HCT116 (cell line): ENCODE measurements around the gene ERC1. TPM values are rescaled to one million over a fixed set of nuclear protein-coding genes. Genes with fewer than 3 reads are reported as not detected.

Experiments used
- ATAC-seq: fragments of 200-7000 bp; cut with Tn5 transposase; 2 replicates; pipeline ENCODE4 v1.9.1; 2020; ENCODE audit warnings: mild to moderate bottlenecking, moderate library complexity
- BruUV-seq: library from RNA; stranded (reverse); fragments of 400-500 nt; replicated peaks from 2 replicates; lab custom pipeline; 2021; lab: Mats Ljungman, UMichigan
- CTCF ChIA-PET: fragments of 300-600 bp; sonication (Branson Sonifier 250); formaldehyde crosslinking; loops from one replicate; lab custom pipeline; 2021; ENCODE audit warnings: antibody characterized with exemption; lab: Charles Lee
- POLR2A ChIA-PET: fragments of 300-600, 350-600 bp; sonication (Branson Sonifier 250); formaldehyde crosslinking; loops from one replicate; lab custom pipeline; 2021; ENCODE audit warnings: antibody characterized with exemption; lab: Charles Lee
- RAD21 ChIA-PET, 2 experiments: fragments of 300-600 bp; sonication (Branson Sonifier 250); formaldehyde crosslinking; loops; one replicate each; lab custom pipeline; 2023; ENCODE audit warnings: low total read pairs in 2 of 2; ENCODE audit not compliant: uncharacterized antibody in 2 of 2, unreplicated experiment in 2 of 2, low non-redundant PET in 1 of 2; lab: Charles Lee
- DNase-seq: peaks from one replicate; pipeline ENCODE4 v3.0.0-alpha.2; 2010; ENCODE audit warnings: low read depth, low spot score
- H2AFZ ChIP-seq: fragments of 200-600 bp; shearing (Covaris generic), sonication (generic); 2 replicates; pipeline ENCODE4 v1.6.1; 2017; ENCODE audit warnings: low read depth, mixed run types, mixed read lengths, antibody characterized with exemption, low read length; ENCODE audit not compliant: poor library complexity, severe bottlenecking
- H3K27ac ChIP-seq: 2 replicates; pipeline ENCODE4 v1.5.1; 2012; ENCODE audit warnings: low read depth, low read length
- H3K27me3 ChIP-seq: fragments of 200-600 bp; sonication (generic); 2 replicates; pipeline ENCODE4 v1.6.1; 2016; ENCODE audit warnings: mixed run types, low read length, mixed read lengths; ENCODE audit not compliant: insufficient read depth
- H3K36me3 ChIP-seq, 2 experiments: fragments of 200-500 bp in 1 of 2; fragments of 200-600 bp in 1 of 2; sonication (Bioruptor generic) in 1 of 2; sonication (generic) in 1 of 2; 2 replicates each; pipeline versions ENCODE4 v1.5.1 to v1.6.1; 2014 to 2016; ENCODE audit warnings: low read length in 2 of 2, inconsistent platforms in 1 of 2, mixed read lengths in 1 of 2, mixed run types in 1 of 2; ENCODE audit not compliant: insufficient read depth in 2 of 2, control insufficient read depth in 1 of 2
- H3K4me1 ChIP-seq, 2 experiments: fragments of 200-600 bp in 1 of 2; sonication (generic) in 1 of 2; 2 replicates each; pipeline versions ENCODE4 v1.5.1 to v1.6.1; 2012 to 2017; ENCODE audit warnings: low read length in 2 of 2, inconsistent platforms in 1 of 2, mild to moderate bottlenecking in 1 of 2, mixed read lengths in 1 of 2, mixed run types in 1 of 2, moderate library complexity in 1 of 2; ENCODE audit not compliant: insufficient read depth in 2 of 2, control insufficient read depth in 1 of 2
- H3K4me2 ChIP-seq: fragments of 200-600 bp; sonication (generic); 2 replicates; pipeline ENCODE4 v1.6.1; 2017; ENCODE audit warnings: mixed run types, low read length, mixed read lengths
- H3K4me3 ChIP-seq, 2 experiments: fragments of 200-600 bp in 1 of 2; sonication (generic) in 1 of 2; replicated peaks in 1 of 2; 2 replicates each; pipeline ENCODE4 v1.5.1; 2011 to 2016; ENCODE audit warnings: low read length in 2 of 2, control low read depth in 1 of 2, low read depth in 1 of 2, mild to moderate bottlenecking in 1 of 2, mixed read lengths in 1 of 2, mixed run types in 1 of 2
- H3K79me2 ChIP-seq: fragments of 200-600 bp; sonication (generic); 2 replicates; pipeline ENCODE4 v1.6.1; 2017; ENCODE audit warnings: mild to moderate bottlenecking, mixed run types, low read length, moderate library complexity, mixed read lengths; ENCODE audit not compliant: insufficient read depth
- H3K9ac ChIP-seq: fragments of 200-600 bp; sonication (generic); 2 replicates; pipeline ENCODE4 v1.6.1; 2016; ENCODE audit warnings: low read length, mixed read lengths
- H3K9me2 ChIP-seq: fragments of 200-600 bp; sonication (generic), shearing (Covaris generic); 2 replicates; pipeline ENCODE4 v1.6.1; 2017; ENCODE audit warnings: mixed run types, mild to moderate bottlenecking, moderate library complexity; ENCODE audit not compliant: insufficient read depth
- H3K9me3 ChIP-seq, 2 experiments: fragments of 200-500 bp in 1 of 2; fragments of 200-600 bp in 1 of 2; sonication (Bioruptor generic) in 1 of 2; sonication (generic) in 1 of 2; 2 replicates each; pipeline ENCODE4 v1.6.1; 2014 to 2017; ENCODE audit warnings: low read length in 2 of 2, mixed read lengths in 2 of 2, inconsistent platforms in 1 of 2, low read depth in 1 of 2, mild to moderate bottlenecking in 1 of 2, mixed run types in 1 of 2, moderate library complexity in 1 of 2; ENCODE audit not compliant: control insufficient read depth in 1 of 2, insufficient read depth in 1 of 2
- H4K20me1 ChIP-seq: fragments of 200-600 bp; sonication (generic), shearing (Covaris generic); 2 replicates; pipeline ENCODE4 v1.6.1; 2017; ENCODE audit warnings: mixed run types, mild to moderate bottlenecking, moderate library complexity; ENCODE audit not compliant: insufficient read depth
- CBX3 ChIP-seq: IDR thresholded peaks from 2 replicates; pipeline ENCODE4 v1.6.1; 2012; ENCODE audit warnings: low read depth
- CEBPB ChIP-seq: IDR thresholded peaks from 2 replicates; pipeline ENCODE4 v1.6.1; 2012; ENCODE audit warnings: low read depth
- EGR1 ChIP-seq: IDR thresholded peaks from 2 replicates; pipeline ENCODE4 v1.6.1; 2012; ENCODE audit warnings: low read depth
- EZH2phosphoT487 ChIP-seq: fragments of 200-600 bp; IDR thresholded peaks from 2 replicates; pipeline ENCODE4 v1.6.1; 2018; ENCODE audit warnings: antibody characterized with exemption, borderline replicate concordance
- MAX ChIP-seq: IDR thresholded peaks from 2 replicates; pipeline ENCODE4 v1.6.1; 2012
- POLR2A ChIP-seq: IDR thresholded peaks from 2 replicates; pipeline ENCODE4 v1.7.0; 2011; ENCODE audit warnings: borderline replicate concordance; ENCODE audit not compliant: insufficient read depth, insufficient read length; ENCODE audit errors: extremely low read depth
- SRF ChIP-seq: IDR thresholded peaks from 2 replicates; pipeline ENCODE4 v1.6.1; 2012; ENCODE audit warnings: low read depth
- ZBTB33 ChIP-seq: IDR thresholded peaks from 2 replicates; pipeline ENCODE4 v1.6.1; 2011; ENCODE audit warnings: mild to moderate bottlenecking, low read length, moderate library complexity; ENCODE audit not compliant: insufficient replicate concordance; ENCODE audit errors: extremely low read depth
- ZNF274 ChIP-seq: fragments of 200-500 bp; sonication (Bioruptor generic); IDR thresholded peaks from 2 replicates; pipeline ENCODE4 v1.6.1; 2014; ENCODE audit warnings: mild to moderate bottlenecking, low read depth, low read length, inconsistent platforms
- intact Hi-C: fragments of 100-400 bp; cut with micrococcal nuclease; formaldehyde crosslinking; loops from 2 replicates; pipeline ENCODE4 v1.10.0; 2022
- total RNA-seq: library from RNA; stranded (reverse); gene quantifications from one replicate; pipeline ENCODE4 v1.2.1, GENCODE V29; 2021; ENCODE audit not compliant: unreplicated experiment
- TF ChIP-seq, protein P1 (sequence below): IDR thresholded peaks from 2 replicates; pipeline ENCODE4 v1.6.1; 2012

The ERC1 gene
- total RNA-seq, 1 experiment from 2014 or later: 41.9 TPM

DNA sequence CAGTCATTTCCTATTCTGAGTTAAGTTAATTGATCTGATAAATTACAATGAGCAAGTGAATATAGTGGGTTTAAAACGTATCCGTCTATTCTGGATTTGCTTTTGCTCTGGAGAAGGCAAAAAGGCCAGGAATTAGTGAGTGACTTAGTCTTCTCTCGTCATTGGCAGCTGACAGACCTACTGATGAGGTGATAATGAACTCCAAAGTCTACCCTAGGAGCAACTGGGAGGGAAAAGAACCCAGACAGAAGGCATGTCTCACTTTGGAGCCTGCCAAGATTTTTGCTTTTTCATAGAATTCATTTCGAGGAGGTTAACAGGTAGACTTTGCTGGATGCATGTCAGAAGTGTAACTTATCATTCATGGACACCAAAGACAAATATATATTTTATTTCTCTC lies 333.1 kb downstream of the ERC1 start:
- Histone ChIP-seq H3K9me3 (no peaks in the 10 kb centered on the region), H3K4me1 (no peaks in the 10 kb centered on the region), H3K27ac (no peak overlapping the region), H4K20me1 (no peaks in the 10 kb centered on the region), H3K4me3 (no peak overlapping the region), H2AFZ (no peak overlapping the region), H3K79me2 (no peaks in the 10 kb centered on the region), H3K27me3 (no peaks in the 10 kb centered on the region), H3K9me2 (no peaks in the 10 kb centered on the region), H3K4me2 (no peak overlapping the region), H3K9ac (no peak overlapping the region), H3K36me3 (no peaks in the 10 kb centered on the region)
- POLR2A ChIA-PET: interaction anchor here (0.6 kb wide), 1 partner anchor 539 kb away, joined by 4 read pairs; no protein-coding TSS in a partner anchor
- DNase-seq: no peak
- RAD21 ChIA-PET: no interaction called here
- no peak for ATAC-seq
- no TSS peak for BruUV-seq
- CTCF ChIA-PET: no interaction called here
- TF ChIP-seq POLR2A (no peak), CBX3 (no peak), SRF (no peak), EGR1 (no peak), MAX (no peak), CEBPB (no peak)
- TF ChIP-seq, protein P1, sequence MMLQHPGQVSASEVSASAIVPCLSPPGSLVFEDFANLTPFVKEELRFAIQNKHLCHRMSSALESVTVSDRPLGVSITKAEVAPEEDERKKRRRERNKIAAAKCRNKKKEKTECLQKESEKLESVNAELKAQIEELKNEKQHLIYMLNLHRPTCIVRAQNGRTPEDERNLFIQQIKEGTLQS: no peak
- intact Hi-C loops: no loop called here

DNA sequence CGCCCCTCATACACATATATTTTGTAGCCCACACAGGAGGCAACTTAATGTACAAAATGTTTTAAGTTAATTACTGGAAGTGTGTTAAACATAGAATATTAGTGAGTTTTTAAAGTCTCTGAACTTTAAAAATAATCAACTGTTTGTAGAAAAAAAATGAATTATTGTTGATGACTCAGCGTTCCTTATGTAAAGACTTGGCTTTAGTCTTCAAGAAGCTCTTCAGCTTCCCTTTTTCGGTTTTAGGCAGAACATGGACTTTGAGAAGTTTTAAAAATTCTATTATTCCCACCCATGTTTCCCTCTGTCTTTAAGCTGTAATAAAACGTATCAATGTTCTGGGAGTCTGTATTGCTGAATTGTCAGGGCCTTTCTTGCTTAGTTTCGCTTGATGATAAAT lies 333.9 kb downstream of the ERC1 start:
- Histone ChIP-seq H3K36me3 (no peaks in the 10 kb centered on the region), H3K4me2 (no peak overlapping the region), H4K20me1 (no peaks in the 10 kb centered on the region), H2AFZ (no peak overlapping the region), H3K9me3 (no peaks in the 10 kb centered on the region), H3K9me2 (no peaks in the 10 kb centered on the region), H3K79me2 (no peaks in the 10 kb centered on the region), H3K4me1 (no peaks in the 10 kb centered on the region), H3K27ac (no peak overlapping the region), H3K27me3 (no peaks in the 10 kb centered on the region), H3K4me3 (no peak overlapping the region), H3K9ac (no peak overlapping the region)
- ChIA-PET RAD21 (no interaction called here), POLR2A (no interaction called here), CTCF (no interaction called here)
- no peak for DNase-seq
- no TSS peak for BruUV-seq
- ATAC-seq: no peak
- intact Hi-C loops: no loop called here
- TF ChIP-seq EZH2phosphoT487 (no peak), EGR1 (no peak), ZBTB33 (no peak), ZNF274 (no peak), CEBPB (no peak)
